ENCODE results near the gene B4GALT7. TPM values are rescaled to one million over a fixed set of nuclear protein-coding genes. Genes with fewer than 3 reads are reported as not detected.
"Not testable (repeated sequence)": the region's sequence is repeated elsewhere in the genome, so short reads cannot be mapped to it uniquely, and the experiment has no call there.

Gene B4GALT7
- polyA plus RNA-seq, 1 donor from 2014 or later, result 60.2 TPM

DNA sequence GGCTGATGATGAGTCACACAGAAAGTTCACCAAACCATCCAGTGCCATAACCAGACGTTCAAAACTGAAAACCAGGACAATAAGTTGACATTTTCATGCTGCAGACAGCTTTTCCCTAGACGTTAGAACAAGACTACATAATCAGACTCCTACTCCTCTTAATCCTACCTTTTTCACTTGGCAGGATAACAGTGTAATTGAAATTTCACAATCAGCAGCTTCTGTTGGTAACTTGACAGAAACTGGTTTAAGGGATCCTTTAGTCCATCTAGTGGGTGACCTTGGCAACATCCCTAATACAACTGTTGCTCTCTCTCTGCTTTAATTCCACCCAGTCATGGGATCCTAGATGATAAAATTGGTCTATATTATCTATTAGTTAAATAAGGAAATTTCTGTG, 57.9 kb downstream of the B4GALT7 start:
- H3K9me2 ChIP-seq (ENCODE audit: insufficient read depth, low read length); H2AFZ ChIP-seq (ENCODE audit: low read depth, low read length); H3K4me2 ChIP-seq (ENCODE audit: low read length): not testable (repeated sequence)

DNA sequence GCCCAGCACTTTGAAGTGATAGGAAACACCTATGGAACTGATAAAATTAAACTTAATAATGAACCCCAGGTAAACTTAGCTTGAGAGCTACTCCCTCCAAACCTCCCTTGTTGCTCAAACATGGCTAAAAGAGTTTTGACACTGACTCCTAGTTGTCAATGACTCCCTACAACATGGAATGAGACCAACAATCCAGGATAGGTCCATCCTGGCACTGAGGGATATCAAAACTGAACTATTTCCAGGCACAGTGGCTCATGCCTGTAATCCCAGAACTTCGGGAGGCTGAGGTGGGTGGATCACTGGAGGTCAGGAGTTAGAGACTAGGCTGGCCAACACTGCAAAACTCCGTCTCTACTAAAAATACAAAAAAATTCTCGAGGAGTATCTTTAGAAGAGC, 58.6 kb downstream of the B4GALT7 start:
- not testable (repeated sequence) for H3K4me2 ChIP-seq (ENCODE audit: low read length); H2AFZ ChIP-seq (ENCODE audit: low read depth, low read length); H3K36me3 ChIP-seq (ENCODE audit: insufficient read depth, low read length); H3K9ac ChIP-seq (ENCODE audit: low read length); H3K27me3 ChIP-seq (ENCODE audit: insufficient read depth, low read depth, low read length); H3K9me3 ChIP-seq (ENCODE audit: low read length); H3K27ac ChIP-seq (ENCODE audit: low read length); H4K20me1 ChIP-seq (ENCODE audit: insufficient read depth); H3K79me2 ChIP-seq (replicated peaks; ENCODE audit: insufficient read depth, low read length); H3K4me3 ChIP-seq (ENCODE audit: low read length); H3K9me2 ChIP-seq (ENCODE audit: insufficient read depth, low read length); H3F3A ChIP-seq (ENCODE audit: insufficient read depth, low read length, poor library complexity, severe bottlenecking)

More for the DNA sequence above, 57.9 kb downstream of the B4GALT7 start:
- not testable (repeated sequence) for H3K27ac ChIP-seq (ENCODE audit: low read length); H3K36me3 ChIP-seq (ENCODE audit: insufficient read depth, low read length); H3K9me3 ChIP-seq (ENCODE audit: low read length); H3F3A ChIP-seq (ENCODE audit: insufficient read depth, low read length, poor library complexity, severe bottlenecking); H3K4me3 ChIP-seq (ENCODE audit: low read length); H4K20me1 ChIP-seq (ENCODE audit: insufficient read depth); H3K79me2 ChIP-seq (replicated peaks; ENCODE audit: insufficient read depth, low read length); H3K9ac ChIP-seq (ENCODE audit: low read length); H3K27me3 ChIP-seq (ENCODE audit: insufficient read depth, low read depth, low read length)

Other genes with a start within 250 kb of the B4GALT7 start
- gene LMAN2, start 248.5 kb upstream of the B4GALT7 start, polyA plus RNA-seq, result 155 and 156 TPM in 2 replicates
- gene RGS14, start 242.2 kb upstream of the B4GALT7 start, polyA plus RNA-seq, result 23.4 and 32.3 TPM in 2 replicates
- gene SLC34A1, start 215.7 kb upstream of the B4GALT7 start, polyA plus RNA-seq, result not detected in 2 replicates
- gene PFN3, start 199.5 kb upstream of the B4GALT7 start, polyA plus RNA-seq, result not detected in 2 replicates
- 1.4 and 7.8 TPM in 2 replicates for gene F12, start 190.6 kb upstream of the B4GALT7 start, polyA plus RNA-seq
- gene GRK6, start 173.5 kb upstream of the B4GALT7 start, polyA plus RNA-seq, result 22.6 and 26.5 TPM in 2 replicates
- gene PRR7, start 153.3 kb upstream of the B4GALT7 start, polyA plus RNA-seq, result 44.1 and 46.6 TPM in 2 replicates
- 319 and 353 TPM in 2 replicates for gene DBN1, start 126.5 kb upstream of the B4GALT7 start, polyA plus RNA-seq
- gene PDLIM7, start 102.5 kb upstream of the B4GALT7 start, polyA plus RNA-seq, result 21.0 and 45.4 TPM in 2 replicates
- 5.1 and 5.5 TPM in 2 replicates for gene DOK3, start 90.3 kb upstream of the B4GALT7 start, polyA plus RNA-seq
- 113 and 212 TPM in 2 replicates for gene DDX41, start 83.2 kb upstream of the B4GALT7 start, polyA plus RNA-seq
- gene FAM193B, start 45.6 kb upstream of the B4GALT7 start, polyA plus RNA-seq, result 79.2 and 97.3 TPM in 2 replicates
- 53.8 and 59.1 TPM in 2 replicates for gene TMED9, start 7.9 kb upstream of the B4GALT7 start, polyA plus RNA-seq
- gene FAM153A, start 182.8 kb downstream of the B4GALT7 start, polyA plus RNA-seq, result not detected in 2 replicates